ENCODE measurements around the gene ZCWPW2. TPM values are rescaled to one million over a fixed set of nuclear protein-coding genes. Genes with fewer than 3 reads are reported as not detected.

The ZCWPW2 gene
- polyA plus RNA-seq, 3 donors: 0.07 to 0.41 (median 0.35) TPM

- WGBS (ENCODE audit: insufficient coverage): 88% methylated on average over 1 of the region's 1 CpG
- no peaks in the 10 kb centered on the region for H3K79me2 ChIP-seq (ENCODE audit: insufficient read depth, low read length)
- H3K4me2 ChIP-seq (replicated peaks; ENCODE audit: extremely low read depth, low read length, poor library complexity, severe bottlenecking): no peak overlapping the region
- no peaks in the 10 kb centered on the region for H3K27me3 ChIP-seq (ENCODE audit: control insufficient read depth in 2 of 2, insufficient read depth in 2 of 2, low read length in 2 of 2)
- no peaks in the 10 kb centered on the region for H3K4me1 Mint-ChIP-seq
- intact Hi-C loops (cut with micrococcal nuclease): no loop called here
- H3K9me3 ChIP-seq (replicated peaks in 1 of 2; ENCODE audit: control insufficient read depth in 1 of 2, insufficient read depth in 1 of 2, low read length in 2 of 2): peaks cover 2 to 6% of the 10 kb centered on the region in 2 donors
- H3K9ac ChIP-seq (ENCODE audit: insufficient read depth, low read length, poor library complexity, severe bottlenecking): no peak overlapping the region
- TF ChIP-seq, protein P1, sequence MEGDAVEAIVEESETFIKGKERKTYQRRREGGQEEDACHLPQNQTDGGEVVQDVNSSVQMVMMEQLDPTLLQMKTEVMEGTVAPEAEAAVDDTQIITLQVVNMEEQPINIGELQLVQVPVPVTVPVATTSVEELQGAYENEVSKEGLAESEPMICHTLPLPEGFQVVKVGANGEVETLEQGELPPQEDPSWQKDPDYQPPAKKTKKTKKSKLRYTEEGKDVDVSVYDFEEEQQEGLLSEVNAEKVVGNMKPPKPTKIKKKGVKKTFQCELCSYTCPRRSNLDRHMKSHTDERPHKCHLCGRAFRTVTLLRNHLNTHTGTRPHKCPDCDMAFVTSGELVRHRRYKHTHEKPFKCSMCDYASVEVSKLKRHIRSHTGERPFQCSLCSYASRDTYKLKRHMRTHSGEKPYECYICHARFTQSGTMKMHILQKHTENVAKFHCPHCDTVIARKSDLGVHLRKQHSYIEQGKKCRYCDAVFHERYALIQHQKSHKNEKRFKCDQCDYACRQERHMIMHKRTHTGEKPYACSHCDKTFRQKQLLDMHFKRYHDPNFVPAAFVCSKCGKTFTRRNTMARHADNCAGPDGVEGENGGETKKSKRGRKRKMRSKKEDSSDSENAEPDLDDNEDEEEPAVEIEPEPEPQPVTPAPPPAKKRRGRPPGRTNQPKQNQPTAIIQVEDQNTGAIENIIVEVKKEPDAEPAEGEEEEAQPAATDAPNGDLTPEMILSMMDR (IDR thresholded peaks at IDR 0.05): no peak
- no peak overlapping the region for H3K27ac Mint-ChIP-seq
- no peak for DNase-seq
- no peak overlapping the region for H3K4me3 Mint-ChIP-seq
- H3K36me3 Mint-ChIP-seq: no peaks in the 10 kb centered on the region
- no peak overlapping the region for H3K27ac ChIP-seq (ENCODE audit: low read depth in 1 of 2, low read length in 2 of 2)
- no peaks in the 10 kb centered on the region for H3K36me3 ChIP-seq (replicated peaks in 1 of 2; ENCODE audit: control insufficient read depth in 1 of 2, insufficient read depth in 2 of 2, low read length in 2 of 2)
- H3K27me3 Mint-ChIP-seq (ENCODE audit: low read depth in 3 of 3): peaks cover 0 to 1% (median 0%) of the 10 kb centered on the region in 3 donors
- peaks cover 3 to 8% (median 7%) of the 10 kb centered on the region in 7 donors for H3K9me3 Mint-ChIP-seq
- no peak overlapping the region for H3K4me3 ChIP-seq (replicated peaks in 1 of 3; ENCODE audit: low read depth in 2 of 3, low read length in 3 of 3)
- H4K20me1 ChIP-seq (ENCODE audit: insufficient read depth, low read length): no peaks in the 10 kb centered on the region
- H3K4me1 ChIP-seq (ENCODE audit: control insufficient read depth in 1 of 2, insufficient read depth in 2 of 2, low read length in 2 of 2): no peaks in the 10 kb centered on the region
- no peak overlapping the region for H2AFZ ChIP-seq (ENCODE audit: insufficient read depth, low read depth, low read length, poor library complexity, severe bottlenecking)
These were observed 118.9 kb downstream of the ZCWPW2 start for GRCh38 chr3:28467414-28467813.

- DNase-seq: peak in 2 of 3 donors; percentile 2 to 4
- intact Hi-C loops (cut with micrococcal nuclease): no loop called here
These were observed 127.7 kb downstream of the ZCWPW2 start for GRCh38 chr3:28476194-28476593.

More at GRCh38 chr3:28476194-28476593, 127.7 kb downstream of the ZCWPW2 start:
- Histone ChIP-seq H3K9ac (ENCODE audit: insufficient read depth, low read length, poor library complexity, severe bottlenecking) (no peak overlapping the region), H4K20me1 (ENCODE audit: insufficient read depth, low read length) (no peaks in the 10 kb centered on the region), H2AFZ (ENCODE audit: insufficient read depth, low read depth, low read length, poor library complexity, severe bottlenecking) (no peak overlapping the region), H3K4me2 (replicated peaks; ENCODE audit: extremely low read depth, low read length, poor library complexity, severe bottlenecking) (no peak overlapping the region), H3K36me3 (replicated peaks in 1 of 2; ENCODE audit: control insufficient read depth in 1 of 2, insufficient read depth in 2 of 2, low read length in 2 of 2) (no peaks in the 10 kb centered on the region), H3K4me1 (ENCODE audit: control insufficient read depth in 1 of 2, insufficient read depth in 2 of 2, low read length in 2 of 2) (no peaks in the 10 kb centered on the region), H3K27me3 (ENCODE audit: control insufficient read depth in 2 of 2, insufficient read depth in 2 of 2, low read length in 2 of 2) (no peaks in the 10 kb centered on the region), H3K79me2 (ENCODE audit: insufficient read depth, low read length) (no peaks in the 10 kb centered on the region), H3K9me3 (replicated peaks in 1 of 2; ENCODE audit: control insufficient read depth in 1 of 2, insufficient read depth in 1 of 2, low read length in 2 of 2) (no peaks in the 10 kb centered on the region), H3K27ac (ENCODE audit: low read depth in 1 of 2, low read length in 2 of 2) (no peak overlapping the region), H3K4me3 (replicated peaks in 1 of 3; ENCODE audit: low read depth in 2 of 3, low read length in 3 of 3) (no peak overlapping the region)
- Mint-ChIP-seq H3K9me3 (peaks cover 0 to 1% (median 0%) of the 10 kb centered on the region in 7 donors), H3K36me3 (no peaks in the 10 kb centered on the region), H3K4me3 (no peak overlapping the region), H3K4me1 (no peaks in the 10 kb centered on the region), H3K27ac (no peak overlapping the region), H3K27me3 (ENCODE audit: low read depth in 3 of 3) (no peaks in the 10 kb centered on the region)
- TF ChIP-seq, protein P1 (IDR thresholded peaks at IDR 0.05): peak; percentile 72

Measured in CD14-positive monocyte (primary cell).